CD4-positive, alpha-beta T cell treated with Interleukin-10 for 1 hour (primary cell): ENCODE results near the gene CFDP1.

ENCODE experiments used
- DNase-seq: peaks from one replicate; pipeline ENCODE4 v3.0.0-alpha.2; 2020

CFDP1 gene

DNA sequence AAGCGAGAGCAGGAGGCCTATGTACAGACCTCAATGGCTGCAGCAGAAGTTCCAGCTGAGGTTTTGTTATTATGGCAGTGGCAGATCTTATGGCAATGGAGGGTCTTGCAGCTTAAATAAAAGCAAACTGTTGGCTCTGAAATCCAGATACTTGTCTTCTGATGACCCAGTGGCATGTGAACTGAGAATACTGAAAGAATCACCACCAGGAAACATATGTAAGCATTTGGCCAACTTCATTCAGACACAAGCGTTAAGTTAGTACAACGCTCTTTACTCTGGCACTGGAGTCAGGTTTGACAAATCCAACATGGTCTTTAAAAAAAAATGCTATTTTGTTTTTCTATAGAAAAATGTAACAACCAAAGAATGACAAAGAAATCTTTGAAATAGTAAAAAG, 70.5 kb downstream of the CFDP1 start:
- no peak for DNase-seq

DNA sequence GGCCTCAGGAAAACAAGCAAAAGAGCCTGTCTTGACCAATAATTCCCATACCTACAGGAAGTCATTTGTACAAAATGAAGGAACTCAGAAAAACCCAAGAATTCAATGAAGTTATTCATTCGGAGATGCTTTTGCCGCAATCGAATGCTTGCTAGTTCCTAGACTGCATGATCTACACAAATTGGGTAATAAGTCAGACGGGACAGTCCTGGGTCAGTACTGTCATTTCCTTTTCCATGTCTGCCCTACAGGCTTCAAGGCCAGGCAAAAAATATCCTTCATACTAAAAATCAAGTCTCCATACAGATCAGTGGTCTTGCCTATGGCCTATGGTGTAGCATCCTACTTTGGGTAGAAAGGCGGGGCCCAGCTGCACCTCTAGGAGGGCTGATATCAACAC, 71.4 kb downstream of the CFDP1 start:
- DNase-seq: no peak

DNA sequence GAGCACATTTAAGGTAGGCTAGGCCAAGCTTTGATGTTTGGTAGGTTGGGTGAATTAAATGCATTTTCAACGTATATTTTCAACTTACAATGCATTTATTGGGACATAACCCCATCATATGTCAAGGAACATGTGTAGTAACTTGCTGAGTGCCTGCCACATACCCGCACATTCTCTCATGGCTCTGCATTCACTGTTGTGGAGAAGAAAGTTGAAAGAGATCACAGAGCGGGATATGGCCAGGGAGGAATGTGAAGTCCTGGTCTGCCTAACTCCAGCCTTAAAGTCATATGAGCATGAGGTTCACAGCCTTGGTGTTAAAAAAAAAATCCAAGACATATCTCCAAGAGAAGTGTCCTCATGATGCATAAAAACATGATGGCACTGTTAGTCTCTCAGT, 79.1 kb downstream of the CFDP1 start:
- no peak for DNase-seq

DNA sequence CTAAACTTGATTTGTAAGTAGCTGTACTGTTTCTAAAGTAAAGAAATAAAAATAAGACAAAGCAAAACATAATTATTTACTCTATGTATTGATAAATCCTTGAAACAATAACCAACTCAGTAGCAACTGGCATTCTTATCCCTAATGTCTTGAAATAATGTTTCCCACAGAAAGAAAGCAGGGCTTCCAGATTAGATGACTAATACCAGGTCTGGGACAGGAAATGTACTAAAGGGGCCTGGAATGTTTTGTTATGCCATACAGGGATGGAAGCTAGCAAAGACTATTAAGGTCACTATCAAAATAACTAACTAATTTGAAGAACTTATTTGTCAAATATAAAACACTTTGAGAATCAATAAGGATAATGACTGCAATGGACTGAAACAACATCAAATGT, 82.1 kb downstream of the CFDP1 start:
- no peak for DNase-seq

DNA sequence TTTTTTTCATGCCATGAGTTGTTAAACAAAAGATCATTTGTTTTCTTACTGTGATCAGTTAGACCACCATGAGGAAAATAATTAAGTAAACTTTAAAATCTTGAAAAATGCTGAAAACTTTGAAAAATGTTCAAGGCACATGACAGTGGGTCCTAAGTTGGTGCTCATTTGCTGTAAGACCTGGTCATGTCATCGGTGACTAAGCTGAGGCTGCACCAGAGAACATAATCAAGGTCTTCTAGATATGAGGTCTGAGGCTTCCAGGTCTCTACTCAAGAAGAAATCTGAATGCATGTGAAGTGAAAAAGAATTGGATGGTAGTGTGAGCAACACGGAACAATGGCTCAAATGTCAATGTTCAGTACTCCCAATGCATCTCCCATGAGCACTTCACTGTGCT, 87.6 kb downstream of the CFDP1 start:
- no peak for DNase-seq

DNA sequence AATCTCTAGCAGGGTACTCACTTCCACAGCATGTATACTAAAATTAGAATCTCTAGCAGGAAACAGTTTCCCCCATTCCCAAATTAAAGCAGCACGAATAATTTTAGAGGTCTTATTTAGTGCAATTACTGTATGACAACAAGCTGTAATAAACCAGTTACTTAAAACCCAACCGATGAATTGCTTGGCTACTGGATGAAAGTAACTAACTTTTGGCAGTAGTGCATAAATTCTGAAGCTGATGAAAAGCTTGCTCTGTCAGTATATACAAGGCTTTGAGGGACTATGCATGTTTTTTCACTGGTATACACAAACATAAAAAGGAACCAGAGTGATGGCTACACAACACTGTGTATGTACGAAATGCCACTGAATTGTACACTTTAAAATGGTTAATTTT, 89.4 kb downstream of the CFDP1 start:
- DNase-seq: no peak

DNA sequence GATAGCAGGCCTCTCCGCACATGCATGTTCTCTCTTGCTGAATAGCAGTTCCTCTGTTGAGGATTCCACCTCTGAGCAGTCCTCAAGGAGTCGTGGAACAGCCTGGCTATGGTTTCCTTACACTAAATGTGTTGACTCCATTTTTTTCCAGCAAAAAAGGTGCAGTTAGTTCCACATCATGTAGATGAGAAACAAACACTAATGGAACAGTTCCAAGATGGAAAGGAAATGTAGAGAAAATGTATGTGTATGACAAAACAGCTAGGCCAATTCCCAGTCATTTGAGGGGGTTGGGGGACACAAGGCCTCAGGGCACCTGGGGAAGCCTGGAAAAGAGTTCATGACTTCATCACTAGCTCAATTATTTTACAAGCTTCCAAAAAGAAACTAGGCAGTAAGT, 90.0 kb downstream of the CFDP1 start:
- DNase-seq: no peak

DNA sequence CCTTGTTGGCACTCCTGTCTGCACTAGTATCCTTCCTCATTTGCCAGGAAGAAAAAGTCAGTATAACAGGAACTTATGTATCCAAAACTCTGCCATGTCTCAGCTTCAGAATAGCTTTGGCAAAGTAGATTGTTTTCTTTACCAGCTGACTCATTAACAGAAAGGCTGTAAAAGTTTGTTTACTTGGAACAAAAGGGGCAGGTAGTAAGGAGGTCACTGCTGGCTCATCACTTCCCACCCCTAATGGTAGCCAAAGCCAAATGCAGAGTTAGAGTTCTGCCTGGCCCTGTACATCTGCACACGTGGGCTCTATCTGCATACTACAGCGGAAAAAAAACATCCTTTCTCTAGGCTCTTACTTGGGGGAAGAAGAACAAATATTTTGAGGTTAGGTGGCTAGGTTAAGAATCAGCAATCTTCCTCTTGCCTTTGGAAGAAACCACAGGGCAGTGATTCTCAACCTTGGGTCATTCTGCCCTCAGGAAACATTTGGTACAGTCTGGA, 90.9 kb downstream of the CFDP1 start:
- no peak for DNase-seq

DNA sequence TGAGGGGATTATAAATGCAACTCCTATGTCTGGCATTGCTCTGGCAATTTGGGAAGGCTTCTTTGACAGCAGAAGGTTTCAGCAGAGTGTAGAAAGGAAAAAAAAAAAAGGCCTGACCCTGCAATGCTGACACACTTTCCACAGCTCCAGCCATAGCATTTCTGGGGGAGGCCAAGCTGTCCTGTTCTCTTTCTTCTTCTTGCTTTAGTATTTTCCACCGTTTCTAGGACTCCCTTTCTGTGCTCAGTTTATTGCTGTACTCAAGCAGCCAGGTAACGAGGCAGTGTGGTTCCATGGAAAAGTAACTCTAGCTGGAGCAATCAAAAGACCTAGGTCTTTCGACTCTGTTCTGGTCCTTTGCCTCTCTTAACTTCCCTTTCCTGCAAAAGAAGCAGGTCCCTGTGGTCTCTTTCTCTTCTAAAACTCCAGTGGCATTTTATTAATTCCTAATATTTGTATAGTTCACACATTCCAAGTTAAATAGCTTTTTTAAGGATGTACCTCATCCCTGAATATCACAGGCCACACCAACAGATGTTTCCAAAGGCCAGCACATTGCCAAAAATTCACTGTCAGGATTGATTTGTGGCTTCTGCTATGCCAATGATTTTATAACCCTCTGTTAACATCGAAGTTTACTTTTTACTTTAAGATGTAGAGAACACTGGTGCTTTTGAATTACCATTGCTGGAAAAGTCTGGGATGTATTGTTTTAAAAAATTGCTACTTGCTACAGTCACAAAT, 91.6 kb downstream of the CFDP1 start:
- DNase-seq: no peak

DNA sequence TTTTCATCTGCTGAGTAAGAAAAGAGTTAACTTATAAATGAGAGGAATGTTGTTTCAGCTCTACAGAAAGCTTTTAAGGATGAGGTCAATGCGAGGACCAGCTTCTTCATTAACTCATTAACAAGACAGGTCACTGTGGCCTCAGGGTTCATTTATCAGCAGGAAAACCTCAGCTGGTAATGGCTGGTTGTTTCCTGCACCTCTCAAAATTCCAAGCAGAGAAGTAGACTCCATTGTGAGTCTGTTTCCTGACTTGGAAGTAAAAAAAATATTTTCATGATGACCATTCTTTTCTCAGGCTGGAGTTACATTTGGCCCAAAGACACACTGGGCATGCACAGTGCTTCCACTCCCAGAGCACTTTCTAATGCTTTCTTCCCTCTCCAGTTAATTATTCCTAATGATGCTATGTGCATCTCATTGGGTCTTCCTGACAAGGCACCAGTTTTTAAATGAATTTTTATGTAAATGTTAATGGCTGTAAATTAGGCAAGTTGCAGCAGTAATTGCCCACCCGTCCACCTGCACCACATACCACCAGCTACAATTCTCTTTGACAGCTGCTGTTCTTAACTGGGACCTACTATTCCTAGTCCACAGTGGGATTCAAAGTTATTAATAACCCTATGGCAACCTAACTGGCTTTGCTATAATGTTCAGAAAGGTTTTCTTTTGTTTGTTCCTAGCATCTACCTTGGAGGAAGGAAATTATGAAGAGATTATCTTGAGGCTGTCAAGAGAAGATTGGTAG, 92.4 kb downstream of the CFDP1 start:
- DNase-seq: no peak

DNA sequence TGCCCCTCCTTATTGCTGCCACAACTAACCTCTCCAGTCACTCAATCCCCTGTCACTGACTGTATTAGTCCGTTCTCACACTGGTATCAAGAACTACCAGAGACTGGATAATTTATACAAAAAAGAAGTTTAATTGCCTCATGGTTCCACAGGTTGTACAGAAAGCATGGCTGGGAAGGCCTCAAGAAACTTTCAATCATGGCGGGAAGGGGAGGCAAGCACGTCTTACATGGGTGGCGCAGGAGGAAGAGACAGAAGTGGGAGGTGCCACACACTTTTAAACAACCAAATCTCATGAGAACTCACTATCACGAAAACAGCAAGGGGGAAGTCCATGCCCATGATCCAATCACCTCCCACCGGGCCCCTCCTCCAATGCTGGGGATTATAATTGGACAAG, 95.9 kb downstream of the CFDP1 start:
- DNase-seq: no peak

DNA sequence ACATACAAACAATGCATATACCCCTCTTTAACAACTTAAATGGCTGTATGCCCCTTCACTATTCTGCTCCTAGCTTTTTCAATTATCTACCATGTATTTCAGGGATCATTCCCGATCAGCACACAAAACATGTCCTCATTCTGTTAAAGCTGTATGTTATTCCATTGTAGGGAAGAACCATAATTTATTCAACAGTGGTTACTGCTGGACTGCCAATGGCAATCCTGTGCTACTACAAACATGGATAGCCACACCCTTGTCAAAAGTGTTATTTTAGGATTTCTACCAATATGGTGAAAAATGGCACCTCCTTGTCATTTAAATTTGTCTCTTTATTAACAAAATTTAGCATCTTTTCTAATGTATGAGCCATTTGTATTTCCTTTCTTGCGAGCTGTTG, 96.8 kb downstream of the CFDP1 start:
- DNase-seq: no peak

DNA sequence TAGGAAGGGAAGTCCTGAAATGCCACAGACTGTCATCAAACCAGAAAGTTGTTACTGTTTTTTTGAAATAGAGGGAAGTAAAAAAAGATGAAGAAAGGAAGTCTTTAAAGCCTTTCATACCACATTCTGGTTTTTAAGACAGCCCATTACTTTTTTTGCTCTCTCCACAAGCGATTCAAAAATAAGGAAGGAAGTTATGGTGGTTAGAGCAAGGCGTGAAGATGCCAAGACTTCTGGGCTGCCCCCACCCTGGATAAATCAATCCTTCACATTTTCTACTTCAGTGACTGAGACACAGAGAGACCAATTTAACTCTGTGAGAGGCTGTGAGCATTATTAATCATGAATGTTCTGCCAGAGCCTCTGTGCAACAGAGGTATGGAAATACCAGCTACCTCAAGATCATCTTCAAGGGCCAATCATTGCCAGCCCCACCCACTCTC, 99.6 kb downstream of the CFDP1 start:
- DNase-seq: no peak

DNA sequence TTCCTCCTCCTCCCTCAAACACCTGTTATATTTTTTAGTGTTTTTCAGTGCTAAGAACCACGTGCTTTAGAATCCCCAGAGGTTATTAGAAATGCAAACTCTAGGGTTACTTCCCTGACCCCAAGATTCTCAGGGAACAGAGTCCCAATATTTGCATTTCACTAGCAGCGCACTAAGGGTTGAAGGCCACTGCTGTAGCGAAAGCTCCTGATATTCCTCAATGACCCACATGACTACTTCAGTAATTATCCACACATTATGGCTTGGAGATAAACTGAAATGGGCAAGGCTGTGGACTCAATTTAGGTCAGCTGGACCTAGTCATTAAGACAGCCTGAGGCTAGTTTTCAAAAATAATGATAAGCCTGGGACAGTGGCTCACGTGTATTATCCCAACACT, 103.4 kb downstream of the CFDP1 start:
- DNase-seq: no peak

DNA sequence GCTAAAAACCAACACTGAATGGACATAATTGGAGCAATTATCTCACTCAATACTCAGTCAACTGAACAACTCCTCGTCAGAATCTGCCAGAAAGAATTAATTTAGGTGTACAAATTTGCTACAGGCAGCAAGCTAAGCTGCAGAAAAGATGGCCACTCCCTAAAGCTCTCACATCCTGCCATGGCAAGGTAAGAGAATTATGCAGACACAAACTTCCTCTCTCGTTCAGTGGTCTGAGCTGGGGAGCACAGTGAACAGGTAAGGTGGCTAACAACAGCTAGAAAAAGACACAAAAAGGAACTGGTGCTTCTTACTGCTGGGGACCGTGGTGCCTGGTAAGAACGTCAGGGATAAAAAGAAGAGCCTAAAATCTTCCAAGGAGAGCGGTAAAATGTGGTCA, 107.0 kb downstream of the CFDP1 start:
- no peak for DNase-seq

DNA sequence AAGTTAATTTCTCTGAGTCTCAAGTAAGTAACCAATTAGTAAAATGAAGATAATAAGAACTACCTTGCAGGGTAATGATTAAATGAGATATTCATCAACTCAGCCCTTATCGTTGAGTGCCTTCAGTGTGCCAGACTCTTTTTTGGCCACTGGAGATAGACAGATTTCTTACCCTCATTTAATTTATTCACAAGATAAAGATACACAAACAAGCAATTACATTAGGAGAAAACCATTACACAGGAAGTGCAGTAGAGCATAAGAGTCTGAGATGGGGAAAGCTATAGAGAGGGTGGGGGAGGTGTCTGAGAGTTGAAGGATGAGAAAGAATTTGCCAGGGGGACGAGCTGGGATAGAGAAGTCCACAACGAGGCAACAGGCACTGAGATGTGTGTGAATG, 109.4 kb downstream of the CFDP1 start:
- DNase-seq: no peak

DNA sequence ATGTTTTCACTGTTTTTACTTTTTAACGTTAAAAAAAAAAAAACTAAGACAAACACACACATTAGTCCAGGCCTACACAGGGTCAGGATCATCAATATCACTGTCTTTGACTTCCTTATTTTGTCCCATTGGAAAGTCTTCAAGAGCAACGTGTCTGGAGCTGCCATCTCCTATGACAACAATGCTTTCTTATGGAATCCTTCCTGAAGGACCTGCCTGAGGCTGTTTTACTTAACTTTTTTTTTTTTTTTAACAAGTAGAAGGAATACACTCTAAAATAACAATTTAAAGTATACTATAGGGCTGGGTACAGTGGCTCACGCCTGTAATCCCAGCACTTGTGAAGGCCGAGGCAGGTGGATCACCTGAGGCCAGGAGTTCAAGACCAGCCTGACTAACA, 110.1 kb downstream of the CFDP1 start:
- no peak for DNase-seq

DNA sequence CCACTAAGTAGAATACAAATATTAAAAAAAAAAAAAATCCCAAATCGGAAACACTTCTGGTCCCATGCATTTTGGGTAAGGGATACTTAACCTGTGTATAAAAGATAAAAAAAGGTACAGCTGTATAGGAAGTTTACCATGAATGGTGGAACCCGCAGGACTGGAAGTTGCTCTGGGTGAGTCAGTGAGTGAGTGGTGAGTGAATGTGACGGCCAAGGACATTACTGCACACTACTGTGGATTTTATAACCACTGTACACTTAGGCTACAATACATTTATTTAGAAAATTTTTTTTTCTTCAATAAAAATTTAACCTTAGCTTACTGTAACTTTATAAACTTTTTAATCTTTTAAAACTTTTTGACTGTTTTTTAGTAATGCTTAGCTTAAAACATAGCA, 110.6 kb downstream of the CFDP1 start:
- no peak for DNase-seq

DNA sequence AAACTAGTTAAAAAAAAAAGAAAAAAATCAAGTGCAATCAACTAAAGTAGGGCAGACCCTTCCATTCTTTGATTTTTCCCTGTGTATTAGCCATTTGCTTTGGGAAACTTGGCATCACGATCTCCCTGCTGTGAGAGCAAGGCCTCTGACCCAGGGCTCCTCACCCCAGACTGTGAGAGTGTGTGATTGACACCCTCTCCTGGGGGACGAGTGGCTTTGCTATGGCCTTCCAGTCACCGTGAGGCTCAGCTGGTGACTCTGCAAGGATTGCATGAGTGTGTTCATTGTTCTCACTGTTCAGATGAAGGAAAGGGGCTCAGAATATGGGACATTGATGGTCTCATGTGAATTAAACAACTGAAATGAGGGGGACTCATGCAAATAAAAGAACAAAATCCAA, 112.9 kb downstream of the CFDP1 start:
- DNase-seq: no peak

DNA sequence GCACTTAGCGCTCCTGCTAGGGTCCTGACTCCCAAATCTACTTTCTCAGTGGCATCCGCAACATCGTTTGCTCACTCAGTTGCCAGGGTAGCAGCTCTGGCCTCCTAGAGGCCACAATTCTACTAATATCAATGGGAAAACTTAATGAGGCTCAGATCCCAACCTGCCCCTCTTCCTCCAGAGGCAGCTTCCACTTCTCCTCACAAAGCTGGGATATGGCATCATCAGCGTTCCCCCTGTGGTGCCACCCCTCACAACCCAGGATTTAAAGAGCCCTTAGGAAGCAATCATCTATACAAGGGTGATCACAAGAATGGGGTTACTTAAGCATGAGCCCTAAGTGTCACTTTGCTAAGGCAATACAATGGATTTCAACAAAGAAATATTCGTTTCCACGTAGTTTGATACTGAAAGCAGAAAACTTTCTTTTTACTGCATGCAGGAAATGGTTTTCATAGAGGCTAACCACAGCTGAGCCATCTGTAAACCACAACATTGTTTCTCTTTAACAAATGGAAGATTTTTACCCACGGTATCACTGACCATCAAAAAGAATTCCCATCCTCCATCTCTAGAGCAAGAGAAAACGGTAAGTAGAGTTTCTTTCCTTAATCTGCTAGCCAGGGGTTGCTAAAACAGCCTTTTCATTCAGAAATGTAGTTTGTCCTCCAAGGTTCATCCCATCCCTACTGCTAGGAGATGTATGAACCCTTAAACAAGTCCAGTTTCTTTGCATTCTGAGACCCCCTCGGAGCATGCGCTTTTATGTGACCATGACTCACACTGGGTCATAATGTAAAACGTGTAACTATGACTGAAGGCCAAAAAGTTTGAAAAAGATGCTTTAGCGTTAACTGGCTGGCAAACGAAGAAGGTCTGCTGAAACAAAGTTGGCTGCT, 113.5 kb downstream of the CFDP1 start:
- peak; percentile 20 for DNase-seq

DNA sequence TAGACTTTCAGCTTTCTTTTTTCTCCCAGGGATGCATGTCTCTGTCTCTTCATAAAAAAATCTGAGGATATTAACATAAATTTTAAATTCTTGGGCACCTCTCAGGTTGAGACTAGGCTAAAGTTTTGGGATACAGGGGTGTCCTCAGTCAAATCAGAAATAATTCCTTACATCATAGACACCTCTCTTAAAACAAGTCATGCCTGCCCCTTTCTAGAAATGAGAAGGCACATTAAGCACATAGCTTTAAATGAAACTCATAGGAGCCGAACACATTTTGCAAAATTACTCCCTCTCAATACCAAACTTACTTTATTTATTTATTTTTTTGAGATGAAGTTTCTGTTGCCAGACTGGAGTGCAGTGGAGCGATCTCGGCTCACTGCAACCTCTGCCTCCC, 114.6 kb downstream of the CFDP1 start:
- no peak for DNase-seq

DNA sequence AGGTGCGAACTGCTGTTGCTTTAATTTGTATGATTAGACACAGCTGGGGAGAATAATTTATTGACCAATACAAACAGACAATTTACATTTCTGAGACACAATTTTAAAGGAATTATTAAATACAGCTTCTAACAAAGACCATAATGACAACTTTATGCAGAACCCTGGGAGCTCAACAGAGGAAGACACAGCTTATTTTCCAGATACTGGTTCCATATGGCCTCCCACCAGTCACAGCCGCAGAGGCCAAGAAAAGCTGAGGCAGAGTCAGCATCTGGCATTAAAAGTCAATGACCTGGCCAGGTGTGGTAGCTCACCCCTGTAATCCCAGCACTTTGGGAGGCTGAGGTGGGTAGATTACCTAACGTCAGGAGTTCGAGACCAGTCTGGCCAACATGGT, 115.8 kb downstream of the CFDP1 start:
- no peak for DNase-seq

DNA sequence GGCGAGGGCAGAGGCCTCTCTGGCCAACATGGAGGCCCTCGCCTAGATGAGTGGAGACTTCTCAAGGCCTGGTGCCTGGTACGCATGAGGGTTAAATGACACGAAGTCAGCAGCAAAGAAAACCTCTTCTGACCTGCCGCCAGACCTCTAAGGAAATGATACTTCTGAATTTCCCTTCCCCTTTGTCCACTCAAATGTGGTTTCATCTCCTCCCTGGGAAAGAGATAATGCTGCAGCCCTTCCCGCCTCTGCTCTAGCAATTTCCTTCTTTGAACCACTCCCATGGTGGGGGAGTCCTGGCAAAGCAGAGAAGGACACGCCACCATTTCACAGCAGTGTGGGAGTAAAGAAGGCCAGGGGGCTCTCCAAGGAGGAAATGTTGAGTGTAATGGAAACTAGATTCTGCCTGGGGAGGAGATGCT, 116.2 kb downstream of the CFDP1 start:
- DNase-seq: no peak
